ENCODE measurements around the gene CTTNBP2. TPM values are rescaled to one million over a fixed set of nuclear protein-coding genes. Genes with fewer than 3 reads are reported as not detected.

CTTNBP2 gene
- total RNA-seq, 1 experiment from 2014 or later = 17.6 TPM

- Histone ChIP-seq H3K4me1 (ENCODE audit: insufficient read depth, low read length) (no peaks in the 10 kb centered on the region), H3K79me1 (ENCODE audit: insufficient read depth, low read depth, low read length, poor library complexity, severe bottlenecking) (no peaks in the 10 kb centered on the region), H3K9me3 (ENCODE audit: control insufficient read depth, low read depth, low read length) (no peaks in the 10 kb centered on the region), H2BK5ac (ENCODE audit: insufficient read length, low read length) (no peak overlapping the region), H3K56ac (ENCODE audit: insufficient read length, low read depth, low read length) (no peak overlapping the region), H3K23me2 (ENCODE audit: insufficient read length, low read depth, low read length, poor library complexity, severe bottlenecking) (no peaks in the 10 kb centered on the region), H3K79me2 (ENCODE audit: insufficient read depth, low read length) (no peaks in the 10 kb centered on the region), H3T11ph (ENCODE audit: low read length) (no peak overlapping the region), H3K4ac (ENCODE audit: low read depth, low read length) (no peak overlapping the region), H3K14ac (ENCODE audit: insufficient read depth, low read length) (no peak overlapping the region), H3K23ac (ENCODE audit: insufficient read length, low read depth, low read length) (no peak overlapping the region), H2BK15ac (ENCODE audit: low read depth, low read length) (no peak overlapping the region), H4K91ac (ENCODE audit: insufficient read length, low read depth, low read length) (no peak overlapping the region), H3K27ac (ENCODE audit: insufficient read length, low read depth, low read length) (no peak overlapping the region), H4K5ac (ENCODE audit: insufficient read length, low read depth, low read length) (no peak overlapping the region), H4K20me1 (ENCODE audit: control insufficient read depth, insufficient read depth, insufficient read length) (no peaks in the 10 kb centered on the region), H2BK12ac (ENCODE audit: insufficient read length, low read depth, low read length) (no peak overlapping the region), H3K27me3 (ENCODE audit: insufficient read depth, low read length) (no peaks in the 10 kb centered on the region), H3K9ac (ENCODE audit: extremely low read depth, insufficient read length, low read length) (no peak overlapping the region), H3K4me2 (ENCODE audit: insufficient read depth, insufficient read length, low read length) (no peak overlapping the region), H4K8ac (replicated peaks; ENCODE audit: insufficient read length, low read depth, low read length) (no peak overlapping the region), H3K18ac (ENCODE audit: insufficient read length, low read depth, low read length) (no peak overlapping the region), H2AFZ (ENCODE audit: low read length) (no peak overlapping the region), H2AK5ac (ENCODE audit: insufficient read length, low read length) (no peak overlapping the region), H2BK20ac (ENCODE audit: low read depth, low read length, poor library complexity, severe bottlenecking) (no peak overlapping the region), H2BK120ac (ENCODE audit: low read depth, low read length, poor library complexity, severe bottlenecking) (no peak overlapping the region)
- Mint-ChIP-seq H3K9me3 (no peaks in the 10 kb centered on the region), H3K4me1 (peaks cover 6 to 7% of the 10 kb centered on the region in 2 experiments), H3K36me3 (ENCODE audit: insufficient read depth in 1 of 3, low read depth in 3 of 3) (peaks cover 14 to 45% (median 30%) of the 10 kb centered on the region in 3 experiments; a peak in 6 of 7 replicates), H3K27me3 (ENCODE audit: low read depth) (no peaks in the 10 kb centered on the region), H3K4me3 (no peak overlapping the region), H3K27ac (no peak overlapping the region)
- TF ChIP-seq, protein P1, sequence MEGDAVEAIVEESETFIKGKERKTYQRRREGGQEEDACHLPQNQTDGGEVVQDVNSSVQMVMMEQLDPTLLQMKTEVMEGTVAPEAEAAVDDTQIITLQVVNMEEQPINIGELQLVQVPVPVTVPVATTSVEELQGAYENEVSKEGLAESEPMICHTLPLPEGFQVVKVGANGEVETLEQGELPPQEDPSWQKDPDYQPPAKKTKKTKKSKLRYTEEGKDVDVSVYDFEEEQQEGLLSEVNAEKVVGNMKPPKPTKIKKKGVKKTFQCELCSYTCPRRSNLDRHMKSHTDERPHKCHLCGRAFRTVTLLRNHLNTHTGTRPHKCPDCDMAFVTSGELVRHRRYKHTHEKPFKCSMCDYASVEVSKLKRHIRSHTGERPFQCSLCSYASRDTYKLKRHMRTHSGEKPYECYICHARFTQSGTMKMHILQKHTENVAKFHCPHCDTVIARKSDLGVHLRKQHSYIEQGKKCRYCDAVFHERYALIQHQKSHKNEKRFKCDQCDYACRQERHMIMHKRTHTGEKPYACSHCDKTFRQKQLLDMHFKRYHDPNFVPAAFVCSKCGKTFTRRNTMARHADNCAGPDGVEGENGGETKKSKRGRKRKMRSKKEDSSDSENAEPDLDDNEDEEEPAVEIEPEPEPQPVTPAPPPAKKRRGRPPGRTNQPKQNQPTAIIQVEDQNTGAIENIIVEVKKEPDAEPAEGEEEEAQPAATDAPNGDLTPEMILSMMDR (conservative IDR thresholded peaks at IDR 0.05) = no peak
- no CpG with 5 or more reads among the region's 3 CpGs for WGBS (ENCODE audit: extremely low coverage, insufficient read length, low lambda C conversion rate)
- no peak for DNase-seq
These were observed 142.9 kb downstream of the CTTNBP2 start for GRCh38 chr7:117730390-117730789.
